ENCODE measurements around the gene MYO5C. TPM values are rescaled to one million over a fixed set of nuclear protein-coding genes. Genes with fewer than 3 reads are reported as not detected.

The MYO5C gene
- total RNA-seq, 1 donor from 2014 or later, result 8.5 TPM

DNA sequence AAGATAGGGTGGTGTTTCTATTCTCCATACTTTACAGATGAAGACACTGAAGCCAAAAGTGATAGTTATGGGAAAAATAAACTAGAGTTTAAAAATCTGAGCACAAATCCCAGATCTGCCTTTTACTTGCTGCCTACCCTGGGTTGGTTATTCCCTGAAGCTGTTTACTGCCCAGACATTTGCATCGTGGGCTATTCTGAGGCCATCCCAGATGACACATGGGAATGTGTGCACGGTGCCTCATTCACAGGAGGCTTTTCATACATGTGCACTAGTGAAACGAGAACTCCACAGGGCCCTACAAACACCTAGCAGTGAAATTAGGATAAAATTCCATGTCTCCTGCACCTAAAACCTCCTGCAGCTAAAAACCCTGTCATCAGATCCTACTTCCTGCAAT is 17.5 kb downstream of the MYO5C start:
- DNase-seq (ENCODE audit: low read depth in 2 of 2), result no peak

GRCh38 chr15:52277575-52277974 is 18.0 kb downstream of the MYO5C start:
- no peak for DNase-seq (ENCODE audit: low read depth in 2 of 2)

DNA sequence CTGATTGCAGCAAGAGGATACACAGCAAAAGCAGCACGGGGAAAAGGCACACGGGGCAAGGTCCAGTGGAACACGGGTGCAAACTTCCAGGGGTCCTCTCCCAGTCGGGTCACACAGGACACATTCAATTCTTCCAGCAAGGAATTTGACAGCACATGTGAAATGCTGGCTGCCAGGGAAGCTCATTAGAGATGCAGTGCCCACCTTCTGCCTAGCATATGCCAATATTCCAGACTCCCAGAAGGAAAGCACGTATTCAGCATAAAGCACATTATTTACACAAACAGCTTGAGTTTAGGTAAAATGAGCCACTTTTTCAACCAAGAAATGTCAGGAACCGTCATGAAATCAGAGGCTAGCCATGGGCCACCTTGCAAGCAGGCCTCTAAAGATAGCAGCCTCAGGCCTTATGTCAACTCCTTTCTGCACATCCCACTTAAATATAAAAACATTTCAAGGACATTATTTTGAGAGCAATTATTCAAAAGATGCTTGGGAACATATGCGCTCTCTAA is 19.3 kb downstream of the MYO5C start:
- no peak for DNase-seq (ENCODE audit: low read depth in 2 of 2)

DNA sequence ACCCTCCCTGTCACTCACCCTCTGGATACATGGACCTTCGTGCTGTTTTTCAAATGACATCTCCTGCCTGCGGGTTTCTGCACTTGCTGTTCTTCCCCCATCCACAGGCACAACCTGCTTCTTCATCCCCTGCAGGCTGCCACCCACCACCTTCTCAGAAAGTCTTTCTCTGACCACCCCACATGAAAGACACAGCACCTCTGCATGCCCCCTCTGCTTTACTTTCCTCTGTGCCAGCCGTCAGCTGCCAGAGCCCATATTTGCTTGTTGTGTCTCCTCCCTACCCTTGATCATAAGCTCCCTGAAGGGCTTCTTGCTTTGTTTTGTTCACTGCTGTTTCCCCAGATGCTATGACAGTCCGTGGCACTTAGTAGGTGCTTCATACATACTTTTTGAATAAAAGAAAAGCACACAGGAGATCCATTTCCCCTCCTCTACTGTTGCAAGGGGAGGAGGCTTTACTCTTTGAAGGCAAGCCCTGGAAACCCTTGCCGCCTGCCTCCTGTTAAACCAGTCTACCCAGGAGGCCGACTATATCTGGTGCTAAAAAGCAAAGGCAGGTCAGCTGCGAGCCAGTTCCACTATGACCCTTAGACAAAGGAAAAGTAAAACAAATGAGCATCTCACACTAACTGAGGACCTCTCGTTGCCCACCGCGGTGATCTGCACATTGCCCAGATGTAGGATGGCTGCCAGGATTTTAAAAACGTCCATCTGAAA is 31.9 kb downstream of the MYO5C start:
- no peak for DNase-seq (ENCODE audit: low read depth in 2 of 2)

- peak; percentile 17 to 38 for DNase-seq (ENCODE audit: low read depth in 2 of 2)
These were observed 33.2 kb downstream of the MYO5C start for GRCh38 chr15:52262364-52262763.

GRCh38 chr15:52261498-52262242 is 33.9 kb downstream of the MYO5C start:
- peak; percentile 84 to 93 for DNase-seq (ENCODE audit: low read depth in 2 of 2)

GRCh38 chr15:52261026-52261425 is 34.6 kb downstream of the MYO5C start:
- DNase-seq (ENCODE audit: low read depth in 2 of 2), result no peak

DNA sequence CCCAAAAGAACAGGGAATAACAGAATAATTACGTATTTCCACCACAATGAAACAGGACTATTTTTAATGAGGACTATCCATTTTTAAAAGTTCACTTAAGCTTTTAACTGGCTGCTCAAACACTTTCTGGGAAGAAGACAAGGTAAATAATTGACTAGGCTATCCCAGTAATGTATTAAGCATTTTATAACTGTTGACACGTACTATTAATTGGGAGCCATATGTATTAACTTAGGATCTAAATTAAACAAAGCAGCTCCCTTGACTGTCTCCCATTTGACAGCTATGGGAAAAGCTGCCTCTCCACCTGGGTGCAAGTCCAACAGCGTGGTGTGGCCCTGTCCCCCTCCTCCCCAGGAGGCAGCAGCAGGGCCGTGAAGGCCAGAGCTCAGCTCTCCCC is 36.1 kb downstream of the MYO5C start:
- DNase-seq (ENCODE audit: low read depth in 2 of 2), result no peak

DNA sequence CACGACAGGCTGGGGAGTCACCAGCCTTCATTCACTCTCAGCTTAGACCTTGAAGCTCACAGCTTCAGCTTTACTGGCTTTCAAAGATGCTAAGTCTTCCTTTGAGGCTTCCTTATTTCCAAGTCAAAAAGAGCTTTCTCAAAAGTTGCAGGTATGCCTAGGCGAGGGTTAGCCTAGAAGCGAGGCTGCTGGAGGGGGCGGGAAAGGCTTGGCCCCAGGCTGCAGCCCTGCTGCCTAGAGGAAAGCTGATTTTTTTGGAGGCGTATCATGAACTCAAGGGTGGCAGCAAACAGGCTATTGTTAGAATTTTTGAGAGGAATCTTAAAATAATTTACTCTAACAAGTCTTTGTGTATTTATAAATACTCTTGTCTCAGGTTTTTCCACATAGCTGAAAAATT is 37.1 kb downstream of the MYO5C start:
- no peak for DNase-seq (ENCODE audit: low read depth in 2 of 2)

- DNase-seq (ENCODE audit: low read depth in 2 of 2), result no peak
These were observed 37.9 kb downstream of the MYO5C start for GRCh38 chr15:52257734-52258062.

- no peak for DNase-seq (ENCODE audit: low read depth in 2 of 2)
These were observed 38.5 kb downstream of the MYO5C start for GRCh38 chr15:52256930-52257733.

- DNase-seq (ENCODE audit: low read depth in 2 of 2), result peak; percentile 75 to 80
These were observed 39.2 kb downstream of the MYO5C start for GRCh38 chr15:52256366-52256765.

- no peak for DNase-seq (ENCODE audit: low read depth in 2 of 2)
These were observed 39.7 kb downstream of the MYO5C start for GRCh38 chr15:52255935-52256334.

DNA sequence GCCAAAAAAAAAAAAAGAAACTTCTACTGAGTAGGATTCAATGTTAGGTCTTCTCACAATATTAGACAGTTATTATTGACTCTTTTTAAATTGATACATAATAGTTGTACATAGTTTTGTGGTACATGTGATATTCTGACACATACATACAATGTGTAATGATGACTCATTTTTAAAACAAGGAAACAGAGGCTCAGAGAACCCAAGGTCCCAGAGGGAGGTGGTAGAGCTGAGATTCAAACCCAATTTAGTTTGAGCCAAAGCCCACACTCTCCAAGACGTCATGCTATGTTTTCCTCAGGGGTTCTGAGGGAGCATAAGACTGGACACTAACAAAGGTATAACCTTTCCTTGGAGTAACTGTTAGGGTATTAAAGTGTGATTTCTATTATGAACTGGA is 40.6 kb downstream of the MYO5C start:
- DNase-seq (ENCODE audit: low read depth in 2 of 2), result peak; percentile 21 to 69

GRCh38 chr15:52254391-52254790 is 41.2 kb downstream of the MYO5C start:
- peak in 1 of 2 donors; percentile 12 for DNase-seq (ENCODE audit: low read depth in 2 of 2)

- peak in 1 of 2 donors; percentile 94 for DNase-seq (ENCODE audit: low read depth in 2 of 2)
These were observed 42.8 kb downstream of the MYO5C start for GRCh38 chr15:52252781-52253180.

DNA sequence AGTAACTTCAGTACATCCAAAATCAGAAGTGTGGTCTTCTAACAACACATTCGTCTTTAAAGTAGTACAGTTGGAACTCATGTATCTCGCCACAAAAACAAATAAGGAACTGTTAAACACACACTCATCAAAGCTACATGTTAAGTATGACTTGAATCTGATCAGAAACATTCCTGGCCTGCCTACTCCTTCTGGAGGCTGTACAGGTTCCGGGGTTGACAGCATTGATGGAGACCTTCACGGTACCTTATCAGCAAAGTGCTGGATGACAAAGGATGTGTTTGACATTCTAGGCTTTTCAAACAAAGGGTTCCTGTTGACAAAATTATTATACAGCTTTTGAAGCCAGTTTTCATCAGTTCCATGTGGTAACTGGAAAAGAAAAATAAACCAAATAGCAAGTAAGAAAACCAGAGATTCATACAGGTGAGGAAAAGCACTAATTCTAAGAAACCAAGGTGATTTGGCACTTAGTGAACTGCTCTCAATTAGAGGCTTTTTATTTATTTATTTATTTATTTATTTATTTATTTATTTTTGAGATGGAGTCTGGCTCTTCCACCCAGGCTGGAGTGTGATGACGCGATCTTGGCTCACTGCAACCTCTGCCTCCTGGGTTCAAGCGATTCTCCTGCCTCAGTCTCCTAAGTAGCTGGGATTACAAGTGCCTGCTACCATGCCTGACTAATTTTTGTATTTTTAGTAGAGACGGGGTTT is 44.3 kb downstream of the MYO5C start:
- DNase-seq (ENCODE audit: low read depth in 2 of 2), result no peak

DNA sequence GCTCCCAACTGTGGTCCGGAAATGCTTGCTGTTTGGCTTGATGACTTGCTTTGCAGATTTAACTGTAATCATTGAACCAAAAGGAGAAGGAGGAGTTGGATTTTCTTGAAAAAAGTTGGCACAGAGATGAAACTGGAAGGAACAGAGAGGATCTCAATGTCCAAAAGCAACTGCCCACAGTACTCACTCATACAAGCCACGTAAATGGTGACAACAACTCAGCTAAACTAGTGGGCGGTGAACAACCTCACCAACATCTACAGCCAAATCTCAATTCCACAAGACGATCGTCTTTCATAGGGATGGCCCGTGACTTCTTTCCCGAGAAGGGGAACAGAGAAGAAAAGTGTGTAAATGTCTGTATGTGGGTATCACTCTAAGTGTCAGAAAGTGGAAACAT is 48.1 kb downstream of the MYO5C start:
- DNase-seq (ENCODE audit: low read depth in 2 of 2), result no peak

- DNase-seq (ENCODE audit: low read depth in 2 of 2), result no peak
These were observed 48.7 kb downstream of the MYO5C start for GRCh38 chr15:52246686-52247431.

DNA sequence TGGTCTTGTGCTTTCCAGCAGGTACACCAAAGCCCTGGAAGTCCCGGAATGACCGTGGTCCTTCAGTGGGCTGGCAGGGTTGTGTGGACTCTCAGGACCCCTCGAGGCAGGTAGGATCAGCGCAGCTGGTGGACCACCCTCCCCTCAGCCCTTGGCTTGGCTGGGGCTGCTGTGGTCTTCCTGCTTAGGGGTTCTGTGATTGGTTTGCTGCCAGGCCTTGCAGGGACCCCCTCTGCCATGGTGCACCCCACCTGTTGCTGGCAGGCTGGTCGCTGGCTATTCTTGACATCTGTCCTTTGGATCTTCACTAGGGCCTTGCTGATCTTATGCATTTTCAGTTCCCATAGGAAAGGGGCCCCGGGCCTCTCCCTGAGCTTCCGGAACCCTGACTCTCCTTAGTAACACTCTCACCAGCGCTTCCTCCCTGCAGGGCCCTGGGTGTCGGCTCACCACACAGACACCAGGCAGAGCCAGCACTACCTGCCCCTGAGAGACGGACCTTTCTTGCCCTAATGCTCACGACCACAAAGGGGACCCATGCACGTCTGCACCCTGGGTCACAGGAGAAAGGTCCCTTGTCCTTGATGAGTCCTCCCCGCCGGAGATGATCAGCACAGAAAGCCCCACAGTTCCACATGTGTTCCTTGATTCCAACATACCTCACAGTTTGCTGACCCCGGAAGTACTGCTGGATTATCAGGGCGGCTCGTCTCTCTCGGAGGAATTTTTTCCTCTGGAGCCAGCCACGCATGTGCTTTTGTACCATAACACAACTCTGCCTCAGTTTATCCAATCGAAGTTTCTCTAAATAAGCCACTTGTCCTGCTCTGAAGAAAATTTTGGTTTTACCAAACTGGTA is 51.7 kb downstream of the MYO5C start:
- DNase-seq (ENCODE audit: low read depth in 2 of 2), result no peak
